ENCODE measurements around the gene TUBAL3.

The TUBAL3 gene

DNA sequence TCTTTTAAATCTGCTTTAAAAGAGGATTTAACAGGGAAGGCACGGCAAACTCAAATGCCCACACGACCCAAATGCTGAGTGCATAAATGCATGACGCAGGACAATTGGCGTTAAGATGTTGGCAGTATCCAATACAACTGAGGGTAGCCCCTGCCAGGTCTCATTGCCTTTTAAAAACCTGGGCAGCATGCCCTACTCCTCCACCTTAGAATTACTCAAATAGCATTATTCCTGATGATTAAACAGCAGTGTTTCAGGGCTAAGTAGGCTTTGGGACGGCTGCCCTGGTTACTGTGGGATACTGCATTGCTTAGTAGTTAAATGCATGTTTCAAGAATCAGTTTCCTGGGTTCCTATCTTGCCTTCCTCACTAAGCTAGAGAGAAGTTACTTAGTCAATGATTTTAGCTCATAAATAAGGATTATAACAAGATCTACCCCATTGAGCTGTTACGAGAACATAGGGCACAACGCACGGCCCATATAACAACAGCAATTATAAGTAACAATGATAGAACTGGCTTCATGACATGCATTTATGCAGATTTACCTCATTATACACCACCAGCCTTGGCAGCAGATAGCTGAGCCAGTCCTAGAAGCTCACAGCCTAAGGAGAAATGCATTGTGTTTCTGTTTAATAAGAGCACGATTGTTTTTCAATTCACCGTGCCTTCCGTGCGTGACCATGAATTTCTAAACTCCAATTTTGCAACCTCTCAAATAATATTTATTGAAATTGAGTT, 7.9 kb downstream of the TUBAL3 start:
- Histone ChIP-seq H3K9me3 (ENCODE audit: insufficient read depth, low read length) (0 out of 2 replicates have a peak, but pooled peaks cover 2% of the 10 kb centered on the region), H3K79me2 (ENCODE audit: low read length) (no peaks in the 10 kb centered on the region), H3K36me3 (replicated peaks; ENCODE audit: low read depth, low read length) (no peaks in the 10 kb centered on the region), H4K20me1 (ENCODE audit: insufficient read depth, low read length) (no peaks in the 10 kb centered on the region), H3K4me2 (ENCODE audit: low read length) (no peak overlapping the region), H2AFZ (ENCODE audit: low read depth, low read length) (no peak overlapping the region), H3K4me3 (ENCODE audit: low read length) (no peak overlapping the region), H3K27me3 (ENCODE audit: low read depth, low read length) (no peaks in the 10 kb centered on the region), H3K4me1 (ENCODE audit: low read length) (no peaks in the 10 kb centered on the region), H3K9ac (ENCODE audit: low read length) (no peak overlapping the region), H3K27ac (ENCODE audit: low read length) (no peak overlapping the region)
- TF ChIP-seq EZH2phosphoT487 (IDR thresholded peaks at IDR 0.05; ENCODE audit: low read depth) (no peak), CTCF (IDR thresholded peaks at IDR 0.05; ENCODE audit: low read depth, low read length) (no peak)

GRCh38 chr10:5395168-5395567, 9.5 kb downstream of the TUBAL3 start:
- Histone ChIP-seq H3K79me2 (ENCODE audit: low read length) (no peaks in the 10 kb centered on the region), H2AFZ (ENCODE audit: low read depth, low read length) (no peak overlapping the region), H3K4me3 (ENCODE audit: low read length) (no peak overlapping the region), H3K27ac (ENCODE audit: low read length) (no peak overlapping the region), H4K20me1 (ENCODE audit: insufficient read depth, low read length) (no peaks in the 10 kb centered on the region), H3K27me3 (ENCODE audit: low read depth, low read length) (no peaks in the 10 kb centered on the region), H3K9me3 (ENCODE audit: insufficient read depth, low read length) (peaks cover 11% of the 10 kb centered on the region; the same call in 1 of the 2 replicates), H3K4me2 (ENCODE audit: low read length) (no peak overlapping the region), H3K36me3 (replicated peaks; ENCODE audit: low read depth, low read length) (no peaks in the 10 kb centered on the region), H3K4me1 (ENCODE audit: low read length) (no peaks in the 10 kb centered on the region), H3K9ac (ENCODE audit: low read length) (no peak overlapping the region)
- TF ChIP-seq CTCF (IDR thresholded peaks at IDR 0.05; ENCODE audit: low read depth, low read length) (no peak), EZH2phosphoT487 (IDR thresholded peaks at IDR 0.05; ENCODE audit: low read depth) (no peak)

DNA sequence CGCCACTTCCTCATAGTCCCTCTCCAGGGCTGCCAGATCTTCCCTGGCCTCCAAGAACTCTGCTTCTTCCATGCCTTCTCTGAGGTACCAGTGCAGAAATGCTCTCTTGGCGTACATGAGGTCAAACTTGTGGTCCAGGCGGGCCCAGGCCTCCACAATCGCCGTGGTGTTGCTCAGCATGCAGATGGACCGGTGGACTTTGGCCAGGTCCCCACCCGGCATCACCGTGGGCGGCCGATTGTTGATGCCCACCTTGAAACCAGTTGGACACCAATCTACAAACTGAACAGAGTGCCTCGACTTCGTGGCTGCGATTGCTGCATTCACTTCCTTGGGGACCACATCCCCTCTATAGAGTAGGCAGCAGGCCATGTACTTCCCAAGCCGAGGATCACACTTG, 11.1 kb downstream of the TUBAL3 start:
- Histone ChIP-seq H2AFZ (ENCODE audit: low read depth, low read length) (no peak overlapping the region), H3K27ac (ENCODE audit: low read length) (no peak overlapping the region), H3K79me2 (ENCODE audit: low read length) (no peaks in the 10 kb centered on the region), H4K20me1 (ENCODE audit: insufficient read depth, low read length) (no peaks in the 10 kb centered on the region), H3K4me2 (ENCODE audit: low read length) (no peak overlapping the region), H3K4me3 (ENCODE audit: low read length) (no peak overlapping the region), H3K36me3 (replicated peaks; ENCODE audit: low read depth, low read length) (no peaks in the 10 kb centered on the region), H3K4me1 (ENCODE audit: low read length) (no peaks in the 10 kb centered on the region), H3K9me3 (ENCODE audit: insufficient read depth, low read length) (peaks cover 19% of the 10 kb centered on the region; the same call in 1 of the 2 replicates), H3K27me3 (ENCODE audit: low read depth, low read length) (no peaks in the 10 kb centered on the region), H3K9ac (ENCODE audit: low read length) (no peak overlapping the region)
- TF ChIP-seq EZH2phosphoT487 (IDR thresholded peaks at IDR 0.05; ENCODE audit: low read depth) (no peak), CTCF (IDR thresholded peaks at IDR 0.05; ENCODE audit: low read depth, low read length) (no peak)

- Histone ChIP-seq H3K79me2 (ENCODE audit: low read length) (no peaks in the 10 kb centered on the region), H3K4me3 (ENCODE audit: low read length) (no peak overlapping the region), H3K9me3 (ENCODE audit: insufficient read depth, low read length) (peaks cover 19% of the 10 kb centered on the region; the same call in 1 of the 2 replicates), H3K4me1 (ENCODE audit: low read length) (no peaks in the 10 kb centered on the region), H3K9ac (ENCODE audit: low read length) (no peak overlapping the region), H2AFZ (ENCODE audit: low read depth, low read length) (no peak overlapping the region), H4K20me1 (ENCODE audit: insufficient read depth, low read length) (no peaks in the 10 kb centered on the region), H3K27me3 (ENCODE audit: low read depth, low read length) (no peaks in the 10 kb centered on the region), H3K4me2 (ENCODE audit: low read length) (no peak overlapping the region), H3K36me3 (replicated peaks; ENCODE audit: low read depth, low read length) (no peaks in the 10 kb centered on the region), H3K27ac (ENCODE audit: low read length) (no peak overlapping the region)
- TF ChIP-seq CTCF (IDR thresholded peaks at IDR 0.05; ENCODE audit: low read depth, low read length) (no peak), EZH2phosphoT487 (IDR thresholded peaks at IDR 0.05; ENCODE audit: low read depth) (no peak)
Observed at GRCh38 chr10:5391790-5392189, 12.8 kb downstream of the TUBAL3 start.
